Peyer's patch (tissue), 4 donors: ENCODE results near the gene KIAA1671. TPM values are rescaled to one million over a fixed set of nuclear protein-coding genes. Genes with fewer than 3 reads are reported as not detected.

Experiments
- DNase-seq, 3 donors: peaks; one replicate each; pipeline ENCODE4 v3.0.0-alpha.2; 2017 to 2019
- H3K27ac ChIP-seq, 4 donors: fragments of 200-600 bp; sonication (generic); one replicate each; pipeline ENCODE4 v1.5.1; 2016 to 2019
- H3K27me3 ChIP-seq, 2 donors: fragments of 200-600 bp; sonication (generic); one replicate each; pipeline ENCODE4 v1.5.1; 2019
- H3K36me3 ChIP-seq, 3 donors: fragments of 200-600 bp; sonication (generic); one replicate each; pipeline ENCODE4 v1.5.1; 2016 to 2019
- H3K4me1 ChIP-seq, 4 donors: fragments of 200-600 bp; sonication (generic); one replicate each; pipeline ENCODE4 v1.5.1; 2016 to 2019
- H3K4me3 ChIP-seq, 4 donors: fragments of 200-600 bp; sonication (generic); 1 replicate in 3 of 4; 2 replicates in 1 of 4; pipeline ENCODE4 v1.5.1; 2016 to 2019; ENCODE audit warnings: mild to moderate bottlenecking in 1 of 4
- H3K9me3 ChIP-seq, 4 donors: fragments of 200-600 bp; sonication (generic); one replicate each; pipeline ENCODE4 v1.5.1; 2016 to 2019; ENCODE audit warnings: mild to moderate bottlenecking in 1 of 4
- CTCF ChIP-seq, 6 experiments: fragments of 450-650 bp in 4 of 6; fragments of 200-600 bp in 2 of 6; sonication (generic) in 1 of 6; IDR thresholded peaks; one replicate each; pipeline ENCODE4 v1.5.1; 2017 to 2019; ENCODE audit warnings: antibody characterized with exemption in 6 of 6, mild to moderate bottlenecking in 3 of 6, moderate library complexity in 1 of 6
- POLR2A ChIP-seq, 2 donors: fragments of 450-650 bp; IDR thresholded peaks; one replicate each; pipeline ENCODE4 v1.5.1; 2017; ENCODE audit warnings: antibody characterized with exemption in 2 of 2, mild to moderate bottlenecking in 2 of 2, moderate library complexity in 2 of 2
- total RNA-seq, 4 donors: library from RNA; depleted of rRNA; stranded (reverse); fragments of >200 nt; gene quantifications; one replicate each; pipeline ENCODE4 v1.1.0, GENCODE V29; 2016

Gene KIAA1671
- total RNA-seq, 4 donors from 2014 or later, result 41.3 to 149 (median 113) TPM

DNA sequence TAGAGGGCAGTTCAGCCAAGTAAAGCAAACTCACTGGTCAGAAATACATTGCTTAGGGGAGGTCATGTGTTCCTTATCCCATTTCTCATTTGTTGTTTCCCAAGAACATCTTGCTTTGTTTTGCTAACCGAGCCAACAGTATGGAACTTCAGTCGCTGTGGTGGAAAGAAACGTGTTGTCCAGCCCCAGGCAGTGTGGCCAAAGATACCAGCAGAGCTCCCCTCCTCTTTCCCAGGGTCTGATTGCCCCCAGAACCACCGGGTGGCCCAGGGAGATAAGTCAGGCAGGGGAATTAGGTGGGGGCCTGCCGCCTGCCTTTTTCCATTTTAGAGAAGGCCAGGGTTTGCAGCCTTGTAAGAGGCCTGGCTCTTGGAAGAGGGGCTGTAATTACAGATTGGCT, 148.4 kb downstream of the KIAA1671 start:
- DNase-seq, result no peak
- Histone ChIP-seq H3K9me3 (no peaks in the 10 kb centered on the region), H3K27me3 (no peaks in the 10 kb centered on the region), H3K27ac (no peak overlapping the region), H3K4me3 (no peak overlapping the region), H3K4me1 (no peaks in the 10 kb centered on the region), H3K36me3 (no peaks in the 10 kb centered on the region)
- TF ChIP-seq POLR2A (IDR thresholded peaks at IDR 0.05) (no peak), CTCF (IDR thresholded peaks at IDR 0.05) (no peak)

GRCh38 chr22:25101501-25101900, 149.0 kb downstream of the KIAA1671 start:
- no peaks in the 10 kb centered on the region for H3K27me3 ChIP-seq
- no peak for DNase-seq
- H3K36me3 ChIP-seq, result no peaks in the 10 kb centered on the region
- no peaks in the 10 kb centered on the region for H3K9me3 ChIP-seq
- TF ChIP-seq CTCF (IDR thresholded peaks at IDR 0.05) (no peak), POLR2A (IDR thresholded peaks at IDR 0.05) (no peak)
- no peaks in the 10 kb centered on the region for H3K4me1 ChIP-seq
- no peak overlapping the region for H3K4me3 ChIP-seq
- H3K27ac ChIP-seq, result no peak overlapping the region

DNA sequence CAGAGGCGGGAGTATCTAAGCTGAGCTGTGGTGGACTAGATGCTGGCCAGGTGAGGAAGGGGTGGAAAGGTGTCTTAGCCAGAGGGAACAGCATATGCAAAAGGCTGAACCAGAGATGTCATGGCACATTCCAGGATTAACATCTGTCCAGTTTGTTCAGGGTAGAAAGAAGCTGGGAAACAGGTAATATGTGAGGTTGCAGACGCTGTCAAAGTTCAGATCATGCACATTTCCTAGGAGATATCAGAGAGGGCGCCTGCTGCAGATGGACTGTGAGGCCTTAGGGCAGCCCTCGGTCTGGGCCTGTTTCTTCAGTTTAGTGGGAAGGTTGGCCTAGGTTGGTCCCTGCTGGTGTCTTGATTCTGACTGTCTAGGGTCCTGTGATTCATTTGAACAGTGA, 149.5 kb downstream of the KIAA1671 start:
- DNase-seq, result no peak
- no peak for TF ChIP-seq POLR2A (IDR thresholded peaks at IDR 0.05)
- no peak for TF ChIP-seq CTCF (IDR thresholded peaks at IDR 0.05)
- Histone ChIP-seq H3K9me3 (no peaks in the 10 kb centered on the region), H3K27ac (no peak overlapping the region), H3K36me3 (no peaks in the 10 kb centered on the region), H3K4me3 (no peak overlapping the region), H3K4me1 (no peaks in the 10 kb centered on the region), H3K27me3 (no peaks in the 10 kb centered on the region)

DNA sequence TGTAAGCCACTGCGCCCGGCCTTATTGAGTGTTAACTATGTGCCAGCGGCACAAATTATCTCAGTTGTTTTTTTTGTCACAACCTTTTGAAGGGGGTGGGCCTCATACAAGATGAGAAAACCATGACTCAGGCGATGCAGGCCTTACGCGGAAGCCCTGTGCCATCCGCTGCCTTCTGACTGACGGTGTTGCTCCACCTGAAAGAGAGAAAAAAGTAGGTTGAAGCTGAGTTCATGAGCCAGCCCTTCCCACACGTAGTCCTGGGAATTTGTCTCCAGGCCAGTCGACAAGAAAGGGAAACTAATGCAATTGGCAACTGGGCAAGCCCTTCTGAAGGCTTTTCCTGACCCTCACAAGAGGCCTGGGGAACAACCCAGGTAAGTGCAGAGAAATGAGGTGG, 150.2 kb downstream of the KIAA1671 start:
- H3K27me3 ChIP-seq, result no peaks in the 10 kb centered on the region
- no peaks in the 10 kb centered on the region for H3K4me1 ChIP-seq
- no peak for DNase-seq
- no peaks in the 10 kb centered on the region for H3K36me3 ChIP-seq
- TF ChIP-seq CTCF (IDR thresholded peaks at IDR 0.05) (no peak), POLR2A (IDR thresholded peaks at IDR 0.05) (no peak)
- H3K9me3 ChIP-seq, result no peaks in the 10 kb centered on the region
- no peak overlapping the region for H3K27ac ChIP-seq
- no peak overlapping the region for H3K4me3 ChIP-seq

DNA sequence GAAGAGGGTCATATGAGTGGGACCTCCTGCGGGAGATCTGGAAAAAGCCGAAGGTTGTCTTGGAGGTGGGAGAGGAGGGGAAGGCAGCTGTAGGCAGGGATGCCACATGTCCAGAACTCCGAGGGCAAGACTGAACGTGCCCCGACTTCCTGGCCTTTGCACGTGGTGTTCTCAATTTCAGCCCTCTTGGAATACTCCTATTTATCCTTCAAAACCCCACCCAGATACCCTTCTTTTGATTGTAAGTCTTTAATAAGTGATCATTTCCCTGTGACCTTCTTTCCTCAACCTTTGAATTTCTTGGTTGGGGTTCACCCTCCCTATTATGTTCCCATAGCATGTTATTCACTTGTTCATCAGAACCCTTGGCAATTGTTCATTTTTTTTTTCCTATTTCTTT, 151.9 kb downstream of the KIAA1671 start:
- H3K27ac ChIP-seq, result no peak overlapping the region
- no peaks in the 10 kb centered on the region for H3K9me3 ChIP-seq
- TF ChIP-seq POLR2A (IDR thresholded peaks at IDR 0.05) (no peak), CTCF (IDR thresholded peaks at IDR 0.05) (no peak)
- H3K4me1 ChIP-seq, result no peaks in the 10 kb centered on the region
- H3K4me3 ChIP-seq, result no peak overlapping the region
- DNase-seq, result no peak
- H3K27me3 ChIP-seq, result no peaks in the 10 kb centered on the region
- no peaks in the 10 kb centered on the region for H3K36me3 ChIP-seq
